GM12892 (cell line): Measurements from ENCODE around the gene CCAR1.
"Not testable (repeated sequence)": the region's sequence is repeated elsewhere in the genome, so short reads cannot be mapped to it uniquely, and the experiment has no call there.

Experiments
- DNase-seq: peaks from one replicate; pipeline ENCODE4 v3.0.0; 2011; ENCODE audit not compliant: insufficient read length
- FAIRE-seq: peaks from 2 replicates; lab custom pipeline; 2011; peaks lifted over from hg19 to GRCh38; lab: Jason Lieb, UNC
- POLR2A ChIP-seq: IDR thresholded peaks from 2 replicates; pipeline ENCODE4 v1.6.1; 2011; ENCODE audit warnings: low read depth, low read length, control low read depth
- POLR2AphosphoS5 ChIP-seq: IDR thresholded peaks from 2 replicates; pipeline ENCODE4 v1.6.1; 2011; ENCODE audit warnings: low read depth, low read length, control low read depth
- TAF1 ChIP-seq: IDR thresholded peaks from 2 replicates; pipeline ENCODE4 v1.6.1; 2011; ENCODE audit warnings: low read depth, mild to moderate bottlenecking, control low read depth, low read length, borderline replicate concordance

The CCAR1 gene

GRCh38 chr10:68784476-68784875 is 63.4 kb downstream of the CCAR1 start:
- DNase-seq (no peak), FAIRE-seq (no peak)
- TF ChIP-seq POLR2AphosphoS5 (no peak), POLR2A (no peak), TAF1 (no peak)

- DNase-seq (no peak), FAIRE-seq (no peak)
- TF ChIP-seq POLR2AphosphoS5 = no peak
- no peak for TF ChIP-seq POLR2A
- TF ChIP-seq TAF1 = no peak
Measured at GRCh38 chr10:68787813-68788212, 66.8 kb downstream of the CCAR1 start.

DNA sequence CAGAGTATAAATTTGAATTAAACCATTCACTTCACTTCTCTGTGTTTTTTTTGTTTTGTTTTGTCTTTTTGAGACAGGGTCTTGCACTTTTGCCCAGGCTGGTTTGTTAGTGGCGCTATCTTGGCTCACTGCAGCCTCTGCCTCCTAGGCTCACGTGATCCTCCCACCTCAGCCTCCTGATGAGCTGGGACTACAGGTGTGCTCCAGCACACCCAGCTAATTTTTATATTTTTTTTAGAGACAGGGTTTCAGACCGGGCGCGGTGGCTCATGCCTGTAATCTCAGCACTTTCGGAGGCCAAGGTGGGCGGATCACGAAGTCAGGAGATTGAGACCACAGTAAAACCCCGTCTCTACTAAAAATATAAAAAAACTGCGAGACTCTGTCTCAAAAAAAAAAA is 69.4 kb downstream of the CCAR1 start:
- DNase-seq (no peak), FAIRE-seq (no peak)
- no peak for TF ChIP-seq POLR2AphosphoS5
- TF ChIP-seq POLR2A = no peak
- no peak for TF ChIP-seq TAF1

- no peak for TF ChIP-seq POLR2AphosphoS5
- TF ChIP-seq POLR2A = no peak
- TF ChIP-seq TAF1 = no peak
- FAIRE-seq (no peak), DNase-seq (no peak)
Measured at GRCh38 chr10:68792115-68792514, 71.1 kb downstream of the CCAR1 start.

- FAIRE-seq = no peak
- TF ChIP-seq POLR2AphosphoS5 (no peak), TAF1 (no peak), POLR2A (no peak)
- no peak for DNase-seq
Measured at GRCh38 chr10:68795886-68796532, 75.0 kb downstream of the CCAR1 start.

DNA sequence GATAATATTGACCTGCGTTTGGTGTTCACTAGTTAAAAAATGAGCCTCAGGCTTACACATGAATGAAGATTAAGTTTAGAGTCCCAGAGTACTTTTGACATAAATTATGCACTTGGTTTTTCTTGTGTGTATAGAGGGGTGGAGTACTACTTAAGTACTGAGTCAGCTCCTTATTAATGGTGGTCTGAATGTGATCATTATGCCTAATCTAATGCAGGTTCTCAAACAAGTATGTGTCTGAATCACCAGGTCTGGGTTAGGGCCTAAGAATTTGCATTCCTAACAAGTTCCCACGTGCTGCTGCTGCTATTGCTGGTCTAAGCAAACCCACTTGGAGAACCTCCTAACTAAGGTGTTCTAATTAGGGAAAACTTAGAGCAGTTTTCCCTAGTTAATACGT is 75.6 kb downstream of the CCAR1 start:
- DNase-seq (no peak), FAIRE-seq (no peak)
- TF ChIP-seq TAF1 (no peak), POLR2A (no peak), POLR2AphosphoS5 (no peak)

DNA sequence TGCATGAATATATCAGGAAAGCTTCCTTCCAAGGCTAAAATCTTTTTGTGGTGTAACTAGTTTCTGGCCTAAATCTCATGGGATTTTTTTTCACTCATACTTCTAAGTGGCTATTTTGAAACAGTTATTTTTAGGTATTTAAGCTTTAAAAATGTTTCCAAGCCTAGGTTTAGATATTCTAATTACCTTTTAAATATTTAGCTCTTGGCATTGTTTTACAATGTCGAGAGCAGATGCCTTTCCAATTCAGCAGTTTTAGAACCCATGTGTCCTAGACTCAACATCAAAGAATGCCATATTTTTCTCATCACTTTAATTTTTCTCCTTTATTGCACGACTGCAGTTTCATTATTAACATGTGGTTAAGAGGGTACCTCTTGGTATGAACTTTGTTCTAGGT is 79.2 kb downstream of the CCAR1 start:
- TF ChIP-seq TAF1 = no peak
- TF ChIP-seq POLR2AphosphoS5 = no peak
- no peak for TF ChIP-seq POLR2A
- DNase-seq (no peak), FAIRE-seq (no peak)

- DNase-seq = no peak
- no peak for TF ChIP-seq POLR2AphosphoS5
- no peak for TF ChIP-seq TAF1
- no peak for TF ChIP-seq POLR2A
- FAIRE-seq = no peak
Measured at GRCh38 chr10:68804692-68805091, 83.7 kb downstream of the CCAR1 start.

- FAIRE-seq, DNase-seq: not testable (repeated sequence)
Measured at GRCh38 chr10:68810830-68811229, 89.8 kb downstream of the CCAR1 start.

DNA sequence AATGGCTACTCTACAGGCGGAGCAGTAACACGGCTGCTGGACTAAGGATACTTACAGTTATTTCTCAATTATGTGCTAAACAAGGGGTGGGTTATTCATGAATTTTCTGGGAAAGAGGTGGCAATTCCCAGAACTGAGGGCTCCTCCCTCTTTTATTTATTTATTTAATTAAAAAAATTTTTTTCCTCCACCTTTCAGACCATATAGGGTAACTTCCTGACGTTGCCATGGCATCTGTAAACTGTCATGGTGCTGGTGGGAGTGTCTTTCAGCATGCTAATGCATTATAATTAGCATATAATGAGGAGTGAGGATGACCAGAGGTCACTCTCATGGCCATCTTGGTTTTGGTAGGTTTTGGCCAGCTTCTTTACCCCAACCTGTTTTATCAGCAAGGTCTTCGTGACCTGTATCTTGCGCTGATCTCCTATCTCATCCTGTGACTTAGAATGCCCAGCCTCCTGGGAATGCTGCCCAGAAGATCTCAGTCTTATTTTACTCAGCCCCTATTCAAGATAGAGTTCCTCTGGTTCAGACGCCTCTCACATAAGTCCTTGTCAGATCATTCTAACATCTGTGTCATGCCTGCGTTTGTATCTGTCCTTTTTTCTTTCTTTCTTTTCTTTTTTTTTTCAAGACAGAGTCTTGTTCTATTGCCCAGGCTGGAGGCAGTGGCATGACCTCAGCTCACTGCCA is 90.4 kb downstream of the CCAR1 start:
- no peak for FAIRE-seq
- no peak for DNase-seq
- no peak for TF ChIP-seq POLR2A
- no peak for TF ChIP-seq POLR2AphosphoS5
- TF ChIP-seq TAF1 = no peak

DNA sequence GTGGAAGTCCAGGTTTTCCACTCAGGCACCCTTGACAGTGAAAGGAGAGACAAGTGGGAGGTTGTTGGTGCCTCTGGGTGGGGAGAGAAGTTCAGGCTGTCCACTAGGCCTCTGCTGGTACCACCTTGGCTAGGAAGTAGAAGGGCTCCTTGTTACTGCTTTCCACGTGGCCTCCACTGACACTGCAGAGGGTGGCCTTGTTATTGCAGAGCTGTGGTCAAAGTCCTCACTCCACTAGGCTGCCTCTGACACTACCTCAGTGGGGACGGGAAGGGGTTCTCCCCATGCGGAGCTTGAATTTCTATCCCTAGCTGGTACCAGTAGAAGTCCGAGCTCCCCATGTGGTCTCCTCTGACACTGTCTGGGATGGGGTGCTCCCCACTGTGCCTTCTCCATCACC is 91.4 kb downstream of the CCAR1 start:
- no peak for DNase-seq
- TF ChIP-seq POLR2A = no peak
- TF ChIP-seq TAF1 = no peak
- no peak for TF ChIP-seq POLR2AphosphoS5
- no peak for FAIRE-seq

DNA sequence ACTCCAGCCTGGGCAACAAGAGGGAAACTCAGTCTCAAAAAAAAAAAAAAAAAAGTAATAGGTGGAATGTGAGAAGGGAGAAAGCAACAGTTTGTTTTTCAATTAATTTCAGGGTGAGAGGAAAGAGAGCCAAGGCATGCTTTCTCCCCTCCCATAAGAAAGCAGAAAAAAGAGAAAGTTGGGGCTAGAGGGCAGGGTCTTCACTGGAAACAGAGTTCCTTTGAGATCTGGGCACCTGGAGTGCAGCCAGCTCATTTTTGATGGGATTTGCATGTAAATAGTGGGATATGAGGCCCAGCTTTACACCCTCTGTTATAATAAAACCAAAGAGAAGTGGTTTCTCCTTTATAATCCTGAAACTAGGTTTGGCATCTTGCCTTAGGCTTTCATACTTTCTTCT is 92.5 kb downstream of the CCAR1 start:
- FAIRE-seq = no peak

More for the DNA sequence above, 92.5 kb downstream of the CCAR1 start:
- TF ChIP-seq POLR2A (no peak), POLR2AphosphoS5 (no peak), TAF1 (no peak)
- DNase-seq = no peak
